GM19328 (cell line): Measurements from ENCODE around the gene SCYGR4.
"Not testable (repeated sequence)": the region's sequence is repeated elsewhere in the genome, so short reads cannot be mapped to it uniquely, and the experiment has no call there.

Experiments
- ATAC-seq: cut with Tn5 transposase; IDR thresholded peaks from one replicate; pipeline ENCODE4 v1.9.1; 2021; ENCODE audit warnings: mild to moderate bottlenecking, moderate library complexity; ENCODE audit not compliant: unreplicated experiment

SCYGR4 gene, protein sequence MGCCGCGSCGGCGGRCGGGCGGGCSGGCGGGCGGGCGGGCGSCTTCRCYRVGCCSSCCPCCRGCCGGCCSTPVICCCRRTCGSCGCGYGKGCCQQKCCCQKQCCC

DNA sequence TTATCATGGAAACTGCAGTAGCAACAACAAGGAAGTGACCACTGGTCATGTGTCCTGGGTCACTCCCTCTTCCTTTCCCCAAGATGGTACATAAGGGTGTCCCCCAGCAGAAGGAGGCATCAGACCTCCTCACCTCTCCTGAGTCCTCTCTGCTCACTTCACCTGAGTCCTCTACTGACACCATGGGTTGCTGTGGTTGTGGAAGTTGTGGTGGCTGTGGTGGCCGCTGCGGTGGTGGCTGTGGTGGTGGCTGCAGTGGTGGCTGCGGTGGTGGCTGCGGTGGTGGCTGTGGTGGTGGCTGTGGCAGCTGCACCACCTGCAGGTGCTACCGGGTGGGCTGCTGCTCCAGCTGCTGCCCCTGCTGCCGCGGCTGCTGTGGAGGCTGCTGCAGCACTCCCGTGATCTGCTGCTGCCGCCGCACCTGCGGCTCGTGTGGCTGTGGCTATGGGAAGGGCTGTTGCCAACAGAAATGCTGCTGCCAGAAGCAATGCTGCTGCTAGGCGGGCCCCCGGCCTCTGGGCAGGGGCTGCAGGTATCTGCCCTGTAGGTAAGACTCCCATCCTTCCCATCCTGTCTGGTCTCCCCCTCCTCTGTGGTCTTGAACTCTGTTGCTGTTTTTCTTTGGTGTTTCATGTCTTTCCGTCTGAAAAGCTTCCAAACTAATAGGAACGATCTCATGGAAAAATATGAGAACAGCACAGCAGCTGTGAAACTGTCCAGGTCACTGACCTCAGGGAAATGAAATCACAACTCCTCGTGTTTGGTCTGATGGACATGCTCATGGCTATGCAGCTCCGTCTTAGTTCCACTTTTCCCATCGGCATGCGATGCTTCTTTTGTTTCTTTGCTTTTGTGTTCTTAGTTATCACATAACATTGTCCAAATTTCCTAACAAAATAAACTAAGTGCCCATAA lies at the start of gene SCYGR4:
TSS of gene SCYGR4 (plus strand) at position 183 of the 915 bp plus-strand sequence. CDS start at position 183, 0 bp downstream.
- no peak for ATAC-seq

DNA sequence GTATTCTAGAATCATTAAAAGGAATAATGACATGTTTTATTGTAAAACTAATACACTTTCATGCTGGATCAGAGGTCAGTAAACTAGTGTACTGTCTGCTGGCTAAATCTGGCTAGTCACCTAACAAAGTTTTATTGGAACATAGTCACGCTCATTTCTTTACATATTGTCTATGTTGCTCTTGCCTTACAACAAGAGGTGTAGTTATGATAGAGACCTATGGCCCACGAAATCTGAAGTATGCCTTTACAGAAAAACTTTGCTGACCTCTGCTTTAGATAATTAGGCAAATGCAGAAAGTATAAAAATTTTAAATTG lies 48.5 kb upstream of the SCYGR4 start:
- ATAC-seq, result no peak

DNA sequence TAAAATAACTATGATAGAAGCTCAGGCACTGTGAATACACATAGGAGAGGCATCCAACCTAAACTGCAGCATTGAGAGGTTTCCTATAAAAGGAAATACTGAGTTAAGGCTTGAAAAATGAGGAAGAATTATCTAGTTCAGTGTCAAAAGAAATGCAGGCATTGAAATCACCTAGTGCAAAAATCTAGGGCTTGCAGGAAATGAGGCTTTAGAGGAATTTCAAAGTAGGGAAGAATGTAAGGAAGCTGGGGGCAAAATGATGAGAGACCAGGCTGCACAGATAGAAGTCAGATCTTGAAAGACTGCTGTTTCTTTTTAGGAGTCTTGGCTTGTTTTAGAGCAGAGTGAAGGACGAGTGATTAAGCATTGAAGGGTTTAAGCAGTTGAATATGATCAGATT lies 46.7 kb upstream of the SCYGR4 start:
- no peak for ATAC-seq

DNA sequence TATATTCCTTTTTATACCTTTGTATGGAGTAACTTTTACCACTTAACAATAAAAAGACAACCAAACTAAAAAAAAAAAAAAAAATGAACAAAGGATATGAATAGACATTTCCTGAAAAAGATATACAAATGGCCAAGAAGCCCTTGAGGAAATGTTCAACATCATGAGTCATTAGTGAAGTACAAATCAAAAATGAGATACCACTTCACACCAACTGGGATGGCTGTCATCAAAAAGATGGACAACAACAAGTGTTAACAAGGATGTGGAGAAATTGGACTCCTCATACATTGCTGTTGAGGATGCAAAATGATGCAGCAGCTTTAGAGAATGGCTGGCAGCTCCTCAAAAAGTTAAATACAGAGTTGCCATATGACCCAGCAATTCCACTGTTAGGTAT lies 41.2 kb upstream of the SCYGR4 start:
- ATAC-seq, result no peak

DNA sequence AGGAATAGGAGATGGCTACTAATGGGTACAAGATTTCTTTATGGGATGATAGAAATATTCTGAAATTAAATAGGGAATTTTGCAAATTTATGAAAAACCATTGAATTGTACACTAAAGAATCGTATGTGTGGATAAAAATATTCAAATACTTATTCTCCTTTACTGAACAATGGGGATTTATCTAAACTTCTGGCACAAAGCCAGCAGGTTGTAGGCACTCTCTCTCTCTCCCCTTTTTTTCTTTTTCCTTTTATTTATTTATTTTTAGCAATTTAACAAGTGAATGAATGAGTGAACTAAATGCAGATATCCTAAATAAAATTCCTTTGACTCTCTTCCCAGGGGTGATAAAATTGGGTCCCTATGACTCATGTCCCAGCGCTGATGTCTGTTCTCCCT lies 40.5 kb upstream of the SCYGR4 start:
- ATAC-seq, result no peak

DNA sequence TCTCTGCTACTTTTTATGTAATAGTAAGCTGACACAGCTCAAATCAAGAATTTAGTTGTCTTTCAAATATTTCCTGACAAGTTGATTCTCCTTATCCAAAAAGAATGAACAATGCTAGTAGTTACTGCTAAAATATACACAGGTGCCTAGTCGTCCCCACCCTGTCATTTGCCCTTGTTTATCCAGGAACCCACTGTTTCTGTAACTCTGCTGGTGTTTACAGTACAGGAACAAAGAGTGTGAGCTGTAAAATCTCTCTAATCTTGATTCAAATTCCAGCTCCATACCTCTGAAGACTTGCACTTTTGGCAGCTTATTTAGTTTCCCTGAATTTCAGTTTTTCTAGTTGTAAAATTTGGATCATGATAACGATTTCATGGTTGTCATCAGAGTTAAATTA lies 39.7 kb upstream of the SCYGR4 start:
- no peak for ATAC-seq

DNA sequence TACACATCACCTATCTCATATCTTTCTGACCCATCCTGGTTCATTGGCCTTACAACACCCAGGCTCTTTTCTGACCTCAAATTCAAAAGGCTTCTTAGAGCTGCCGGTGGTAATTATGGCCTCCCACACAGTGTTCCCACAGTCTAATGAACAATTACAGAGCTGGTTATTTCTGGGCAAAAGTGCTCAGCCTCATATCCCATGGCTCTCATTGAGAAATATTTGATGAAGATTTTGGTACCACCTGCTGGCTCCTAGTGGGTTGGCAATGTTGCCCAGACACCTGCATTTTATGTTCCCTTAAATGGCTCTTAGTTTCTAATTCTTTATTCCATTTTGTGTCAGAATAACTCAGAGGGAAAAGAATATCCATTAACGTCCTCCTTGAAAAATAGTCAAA lies 38.7 kb upstream of the SCYGR4 start:
- ATAC-seq, result no peak

DNA sequence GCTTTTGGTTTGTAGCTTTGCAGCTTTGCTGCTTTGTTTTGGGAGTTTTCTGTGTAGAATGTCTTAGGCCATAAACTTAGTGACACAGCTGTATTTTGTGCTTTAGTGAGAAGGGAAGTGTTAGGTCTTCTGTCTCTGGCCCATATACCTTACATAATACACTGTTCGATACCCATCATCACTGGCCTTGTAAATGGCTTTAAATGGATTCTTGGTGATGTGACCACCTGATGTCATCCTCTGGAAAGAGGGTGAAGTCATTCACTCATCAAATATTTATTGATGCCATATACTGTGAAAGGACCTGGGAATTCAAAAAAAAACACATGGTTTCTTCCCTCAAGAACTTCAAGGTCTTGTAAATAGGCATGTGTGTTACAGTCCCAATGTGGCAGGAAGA lies 37.5 kb upstream of the SCYGR4 start:
- ATAC-seq, result no peak

DNA sequence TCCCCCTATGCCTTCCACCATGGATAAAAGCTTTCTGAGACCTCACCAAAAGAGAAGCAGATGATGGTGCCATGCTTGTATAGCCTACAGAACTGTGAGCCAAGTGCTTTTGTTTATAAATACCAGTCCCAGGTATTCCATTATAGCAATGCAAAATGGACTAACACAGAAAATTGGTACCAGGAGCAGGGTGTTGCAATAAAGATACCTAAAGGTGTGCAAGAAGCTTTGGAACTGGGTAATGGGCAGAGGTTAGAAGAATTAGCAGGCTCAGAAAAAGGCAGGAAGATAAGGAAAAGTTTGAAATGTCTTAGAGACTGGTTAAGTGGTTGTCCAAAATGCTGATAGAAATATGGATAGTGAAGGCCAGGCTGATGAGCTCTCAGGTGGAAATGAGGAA lies 34.9 kb upstream of the SCYGR4 start:
- no peak for ATAC-seq

DNA sequence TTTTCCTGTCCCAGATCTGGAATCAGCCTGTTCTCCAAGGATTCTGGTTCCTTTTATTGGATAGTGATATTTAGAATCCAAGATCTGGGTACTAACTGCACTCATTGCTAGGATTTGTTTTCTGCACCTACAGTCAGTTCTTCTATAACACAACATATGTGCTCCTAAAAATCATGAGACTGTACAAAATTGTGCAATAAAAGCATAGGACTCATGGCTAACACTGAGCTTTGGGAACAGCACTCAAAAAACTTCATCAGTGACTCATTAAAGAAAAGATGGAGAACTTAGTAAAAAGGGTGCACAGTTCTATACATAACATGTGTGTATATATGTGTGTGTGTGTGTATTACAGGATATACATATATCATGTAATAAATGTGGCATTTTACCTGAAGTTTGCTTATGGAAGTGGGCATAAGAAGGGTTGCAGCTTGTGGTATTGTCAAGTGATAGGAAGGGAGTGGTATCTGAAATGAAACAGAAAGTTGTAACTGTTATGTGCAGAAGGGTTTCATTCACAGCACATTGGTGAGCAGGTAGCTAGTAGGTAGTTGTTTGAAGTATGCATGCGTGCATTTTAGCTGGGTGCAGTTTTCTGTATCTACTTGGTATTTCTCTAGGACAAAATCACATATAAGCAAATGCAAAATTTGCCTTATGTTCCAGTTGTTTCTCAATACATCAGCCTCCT lies 24.5 kb upstream of the SCYGR4 start:
- ATAC-seq, result no peak

DNA sequence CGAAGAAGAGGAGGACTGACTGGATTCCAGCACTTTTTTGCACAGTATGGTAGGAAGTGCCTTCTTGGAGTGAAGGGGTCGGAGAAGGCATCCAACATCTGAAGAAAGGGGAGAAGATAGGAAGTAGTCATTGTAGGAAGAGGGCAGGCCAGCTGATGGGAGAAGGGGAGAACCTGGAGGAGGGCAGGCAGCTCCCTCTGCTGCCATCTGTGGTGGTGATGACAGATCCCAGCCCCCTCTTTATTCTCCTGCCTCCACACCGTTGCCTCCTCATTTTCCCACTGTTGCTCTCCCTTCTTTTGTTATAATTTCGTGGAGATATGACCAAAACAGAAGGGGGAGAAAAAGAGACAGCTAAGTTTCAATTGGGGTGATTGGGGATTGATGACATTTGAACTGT lies 21.5 kb upstream of the SCYGR4 start:
- ATAC-seq, result no peak

DNA sequence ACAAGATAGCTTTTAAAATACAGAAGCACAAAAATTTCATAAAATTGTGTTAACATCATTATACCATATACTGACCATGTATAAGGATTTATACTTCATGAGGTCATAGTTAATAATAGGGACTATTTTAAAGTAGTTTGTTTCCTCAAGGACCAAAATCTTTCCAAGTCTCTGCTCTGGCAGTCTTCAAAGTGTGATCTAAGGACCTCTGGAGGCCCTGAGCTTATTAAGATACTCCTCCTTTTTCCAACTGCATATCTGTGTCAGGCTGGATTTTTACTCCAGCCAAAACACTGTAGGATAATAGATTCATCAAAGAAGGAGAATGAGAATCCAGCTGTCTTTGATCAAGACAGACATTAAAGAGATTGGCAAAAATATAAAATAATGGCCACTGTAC lies 20.3 kb upstream of the SCYGR4 start:
- ATAC-seq, result no peak

DNA sequence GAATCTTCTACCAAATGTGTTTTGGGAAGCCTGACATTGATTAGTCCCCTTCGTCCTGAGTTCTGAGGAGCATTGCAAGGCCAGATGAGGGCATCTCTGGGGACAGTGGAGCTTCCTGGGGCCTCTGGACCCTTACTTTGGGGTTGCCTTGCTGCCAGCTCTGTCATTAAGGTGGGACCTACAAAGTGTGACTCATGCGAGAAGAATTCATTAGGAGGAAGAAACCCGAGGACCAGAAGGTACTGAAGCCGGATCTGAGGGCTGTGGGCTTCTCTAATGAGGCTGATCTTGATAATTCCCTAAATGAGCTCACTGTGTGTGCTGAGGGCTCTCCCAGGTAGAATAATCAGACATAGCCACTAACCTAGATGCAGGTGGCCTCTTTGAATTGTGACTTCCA lies 19.3 kb upstream of the SCYGR4 start:
- ATAC-seq, result no peak

DNA sequence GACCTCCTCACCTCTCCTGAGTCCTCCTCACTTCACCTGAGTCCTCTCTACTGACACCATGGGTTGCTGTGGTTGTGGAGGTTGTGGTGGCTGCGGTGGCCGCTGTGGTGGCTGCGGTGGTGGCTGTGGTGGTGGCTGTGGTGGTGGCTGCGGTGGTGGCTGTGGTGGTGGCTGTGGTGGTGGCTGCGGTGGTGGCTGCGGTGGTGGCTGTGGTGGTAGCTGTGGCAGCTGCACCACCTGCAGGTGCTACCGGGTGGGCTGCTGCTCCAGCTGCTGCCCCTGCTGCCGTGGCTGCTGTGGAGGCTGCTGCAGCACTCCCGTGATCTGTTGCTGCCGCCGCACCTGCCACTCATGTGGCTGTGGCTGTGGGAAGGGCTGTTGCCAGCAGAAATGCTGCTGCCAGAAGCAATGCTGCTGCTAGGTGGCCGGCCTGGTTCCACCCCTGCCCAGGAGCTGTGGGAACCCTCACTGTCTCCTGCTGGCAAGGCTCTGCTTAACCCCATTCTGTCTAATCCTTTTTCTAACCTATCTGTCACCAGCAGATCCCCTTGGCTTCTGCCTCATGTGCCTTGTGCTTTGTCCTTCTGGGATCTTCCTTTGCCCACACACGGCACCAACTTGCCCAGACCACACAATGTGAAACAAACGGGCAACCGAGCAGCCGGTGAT lies 18.3 kb upstream of the SCYGR4 start, which contains the start of gene SCYGR2:
TSS of gene SCYGR2 (plus strand) at position 59 of the 669 bp plus-strand sequence. CDS start at position 59, 0 bp downstream.
- ATAC-seq, result not testable (repeated sequence)

DNA sequence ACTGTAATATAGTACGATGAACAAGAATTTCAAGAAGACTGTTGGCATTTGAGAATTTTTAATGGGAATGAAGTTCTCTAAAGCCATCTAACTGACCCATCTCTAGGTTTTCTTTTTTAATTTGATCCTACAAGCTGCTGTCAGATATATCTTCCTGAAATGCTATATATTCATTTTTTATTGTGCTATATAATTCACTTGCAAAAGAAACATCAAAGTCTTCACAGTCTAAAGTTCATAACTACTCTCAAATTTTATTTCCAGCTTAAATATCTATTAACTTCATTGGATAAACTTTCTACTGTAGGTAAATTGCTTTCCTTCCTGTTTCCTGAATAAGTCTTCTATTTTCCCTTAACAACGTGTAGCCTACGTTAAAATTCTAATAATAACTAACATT lies 14.9 kb upstream of the SCYGR4 start:
- no peak for ATAC-seq

DNA sequence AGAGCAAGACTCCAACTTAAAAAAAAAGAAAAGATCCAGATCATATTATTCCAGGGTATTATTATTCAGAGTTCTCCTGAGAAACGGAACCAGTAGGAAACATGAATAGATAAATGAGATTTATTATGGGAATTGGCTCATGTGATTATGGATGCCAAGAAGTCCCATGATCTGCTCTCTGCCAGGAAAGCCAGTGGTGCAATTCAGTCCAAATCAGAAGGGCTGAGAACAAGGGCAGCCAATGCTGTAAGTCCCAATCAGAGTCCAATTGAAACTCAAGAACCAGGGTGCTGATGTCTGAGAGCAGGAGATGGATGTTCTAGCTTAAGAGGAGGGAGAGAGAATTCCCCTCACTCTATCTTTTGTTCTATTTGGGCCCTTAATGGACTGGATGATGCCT lies 10.8 kb upstream of the SCYGR4 start:
- no peak for ATAC-seq

DNA sequence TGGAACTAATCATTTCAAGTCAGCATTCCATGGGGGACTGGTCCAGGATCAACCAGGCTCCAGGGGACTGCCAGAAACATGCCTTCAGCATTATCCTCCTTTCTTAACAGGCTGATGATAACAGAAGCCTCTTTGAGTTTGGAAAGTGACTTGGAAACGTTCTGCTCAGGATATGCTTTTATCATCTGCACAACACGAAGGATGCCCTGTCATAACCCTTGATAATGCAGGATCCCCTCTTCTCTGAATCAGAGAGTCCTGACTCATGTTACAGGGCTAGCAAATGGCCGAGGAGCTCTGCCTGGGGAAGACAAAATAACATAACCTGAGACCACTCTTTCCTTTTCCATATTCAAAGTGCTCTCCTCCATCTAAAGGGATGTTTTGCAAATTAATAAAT lies 9.4 kb upstream of the SCYGR4 start:
- no peak for ATAC-seq

DNA sequence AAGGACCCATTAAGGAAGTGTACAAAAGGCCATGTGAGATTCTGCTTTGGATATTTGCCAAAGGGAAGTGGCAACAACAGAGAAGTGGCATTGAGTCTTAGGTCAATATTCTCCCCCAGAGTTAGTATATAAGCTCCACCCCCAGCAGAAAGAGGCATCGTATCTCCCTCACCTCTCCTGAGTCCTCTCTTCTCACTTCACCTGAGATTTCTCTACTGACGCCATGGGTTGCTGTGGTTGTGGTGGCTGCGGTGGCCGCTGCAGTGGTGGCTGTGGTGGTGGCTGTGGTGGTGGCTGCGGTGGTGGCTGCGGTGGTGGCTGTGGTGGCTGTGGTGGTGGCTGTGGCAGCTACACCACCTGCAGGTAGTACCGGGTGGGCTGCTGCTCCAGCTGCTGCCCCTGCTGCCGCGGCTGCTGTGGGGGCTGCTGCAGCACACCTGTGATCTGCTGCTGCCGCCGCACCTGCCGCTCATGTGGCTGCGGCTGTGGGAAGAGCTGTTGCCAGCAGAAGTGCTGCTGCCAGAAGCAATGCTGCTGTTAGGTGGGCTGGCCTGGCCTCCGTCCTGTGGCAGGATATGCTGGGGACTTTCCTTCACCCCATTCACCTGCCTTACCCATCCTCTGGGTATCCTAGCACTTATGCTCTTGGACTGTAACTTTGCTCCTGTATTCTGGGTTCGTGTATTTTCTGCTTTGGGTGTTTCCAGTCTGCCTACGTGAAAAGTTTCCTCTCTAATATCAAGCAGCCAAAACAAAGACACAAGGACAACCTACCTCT lies 8.5 kb upstream of the SCYGR4 start:
- no peak for ATAC-seq

DNA sequence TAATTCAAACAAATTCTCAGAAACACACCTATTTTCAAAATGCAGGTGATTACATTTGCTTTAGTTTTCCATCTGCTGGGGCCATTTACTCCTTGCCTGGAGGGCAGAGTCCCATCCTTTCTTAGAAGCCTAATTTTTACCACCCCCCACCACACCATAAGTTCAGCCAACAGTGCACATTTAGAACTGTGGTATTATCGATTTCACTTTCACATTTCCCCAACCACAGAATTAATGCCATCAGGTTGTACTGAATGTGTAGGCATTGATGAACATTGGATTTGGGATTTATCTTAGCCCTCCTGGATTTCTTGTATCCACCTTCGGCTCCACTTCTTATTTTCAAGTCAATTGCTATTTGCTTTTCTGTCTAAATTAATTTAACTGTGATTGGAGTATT lies 7.2 kb upstream of the SCYGR4 start:
- ATAC-seq, result no peak

DNA sequence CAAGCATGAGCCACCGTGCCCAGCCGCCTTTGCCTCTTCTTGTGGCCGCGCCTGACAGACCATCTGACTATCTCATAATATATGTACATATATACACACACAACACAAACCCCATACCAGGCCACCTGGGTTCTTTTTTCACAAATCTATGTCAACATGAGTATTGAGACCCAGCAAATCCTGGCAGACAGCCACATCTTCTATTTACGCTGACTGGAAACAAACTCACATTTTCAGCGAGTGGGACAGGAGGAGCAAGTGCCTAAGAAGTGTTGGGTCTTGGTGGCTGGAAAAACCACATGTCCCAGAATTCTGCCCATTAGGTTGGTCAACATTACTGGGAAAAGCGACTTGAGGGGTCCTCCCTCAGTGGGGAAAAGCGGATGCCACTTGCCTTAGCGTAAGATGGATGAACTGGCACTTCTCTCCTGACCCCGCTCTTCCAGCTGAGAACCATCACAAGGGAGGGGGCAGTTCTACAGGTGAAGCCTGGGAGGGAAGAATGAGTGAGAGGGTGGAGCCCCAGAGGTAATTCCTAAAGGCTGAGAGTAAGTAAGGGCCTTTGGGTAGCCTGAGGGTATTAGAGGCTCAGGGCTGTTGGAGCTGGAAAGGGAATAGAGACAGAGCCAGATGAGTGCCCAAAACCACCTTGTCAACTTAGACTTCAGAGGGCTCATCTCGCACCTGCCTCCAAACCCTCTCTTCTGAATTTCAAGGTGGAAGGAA lies 4.6 kb upstream of the SCYGR4 start:
- no peak for ATAC-seq
